Spinal cord (tissue), 10 donors: ENCODE measurements around the gene XPNPEP1. TPM values are rescaled to one million over a fixed set of nuclear protein-coding genes. Genes with fewer than 3 reads are reported as not detected.

ENCODE experiments used
- DNase-seq, 6 donors: peaks; one replicate each; pipeline versions ENCODE4 v3.0.0 to v3.0.0-alpha.2; 2013 to 2015; ENCODE audit warnings: low spot score in 6 of 6, low read depth in 4 of 6
- H3K27ac ChIP-seq: one replicate; pipeline ENCODE4 v1.5.1; 2013; ENCODE audit warnings: low read depth, low read length, control low read depth
- H3K27me3 ChIP-seq: one replicate; pipeline ENCODE4 v1.6.1; 2013; ENCODE audit warnings: low read length; ENCODE audit not compliant: control insufficient read depth, insufficient read depth
- H3K36me3 ChIP-seq: one replicate; pipeline ENCODE4 v1.6.1; 2013; ENCODE audit warnings: low read length; ENCODE audit not compliant: control insufficient read depth, insufficient read depth
- H3K4me1 ChIP-seq: one replicate; pipeline ENCODE4 v1.6.1; 2013; ENCODE audit warnings: low read length; ENCODE audit not compliant: control insufficient read depth, insufficient read depth
- H3K4me3 ChIP-seq: one replicate; pipeline ENCODE4 v1.5.1; 2013; ENCODE audit warnings: low read depth, low read length, control low read depth
- H3K9me3 ChIP-seq: one replicate; pipeline ENCODE4 v1.6.1; 2013; ENCODE audit warnings: low read length; ENCODE audit not compliant: control insufficient read depth, insufficient read depth
- WGBS: methylation state at CpG from one replicate; pipeline ENCODE4 v1.1.5; 2013; ENCODE audit warnings: missing lambda C conversion rate; ENCODE audit not compliant: insufficient coverage; 5-methylcytosine and 5-hydroxymethylcytosine counted together
- polyA plus RNA-seq, 2 donors: library from polyadenylated mRNA; unstranded; fragments of 120-200 nt; gene quantifications; one replicate each; pipeline ENCODE4 v1.2.1, GENCODE V29; 2013; ENCODE audit not compliant: insufficient read length in 2 of 2
- total RNA-seq, 2 donors: library from RNA; depleted of rRNA in 1 of 2; stranded (reverse); fragments of 120-200 nt in 1 of 2; fragments of >200 nt in 1 of 2; gene quantifications; one replicate each; pipeline versions ENCODE4 v1.2.3 to v1.2.4, GENCODE V29; 2013 to 2014
- donor health status: healthy.

XPNPEP1 gene
- total and polyA plus RNA-seq, 4 donors = 80.6 to 145 (median 95.7) TPM

GRCh38 chr10:109875828-109876821 is 47.2 kb downstream of the XPNPEP1 start:
- WGBS = 96% methylated on average over 4 of the region's 8 CpGs
- no peak for DNase-seq
- Histone ChIP-seq H3K27me3 (no peaks in the 10 kb centered on the region), H3K36me3 (peaks cover 42% of the 10 kb centered on the region), H3K4me1 (peaks cover under 1% of the 10 kb centered on the region), H3K4me3 (no peak overlapping the region), H3K27ac (no peak overlapping the region), H3K9me3 (no peaks in the 10 kb centered on the region)

- H3K9me3 ChIP-seq = no peaks in the 10 kb centered on the region
- no peak for DNase-seq
- H3K4me3 ChIP-seq = no peak overlapping the region
- no peak overlapping the region for H3K27ac ChIP-seq
- WGBS = 88% methylated on average over 3 of the region's 7 CpGs
- peaks cover 34% of the 10 kb centered on the region for H3K36me3 ChIP-seq
- no peaks in the 10 kb centered on the region for H3K27me3 ChIP-seq
- H3K4me1 ChIP-seq = no peaks in the 10 kb centered on the region
Observed at GRCh38 chr10:109875151-109875568, 48.2 kb downstream of the XPNPEP1 start.

DNA sequence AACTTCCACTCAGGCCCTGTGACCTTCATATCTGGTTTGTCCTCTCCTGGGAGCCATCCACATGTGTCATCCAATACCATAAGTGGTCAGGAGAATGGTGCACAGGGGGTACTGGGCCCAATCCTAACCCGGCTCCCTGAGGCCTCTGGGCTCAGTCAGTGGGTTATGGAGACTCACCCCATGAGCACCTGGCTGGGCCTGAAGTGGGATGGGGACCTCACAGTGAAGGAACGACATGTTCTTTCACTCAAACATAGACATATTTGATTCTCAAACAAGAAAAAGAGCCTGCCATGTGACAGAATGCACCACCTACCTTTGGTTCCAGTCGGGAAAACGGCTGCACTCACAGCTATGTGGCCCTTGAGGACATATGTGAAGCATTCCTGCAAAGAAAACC is 51.8 kb downstream of the XPNPEP1 start:
- no peak overlapping the region for H3K27ac ChIP-seq
- H3K36me3 ChIP-seq = peaks cover 39% of the 10 kb centered on the region
- H3K27me3 ChIP-seq = no peaks in the 10 kb centered on the region
- no peak overlapping the region for H3K4me3 ChIP-seq
- 93% methylated on average over 3 of the region's 4 CpGs for WGBS
- peaks cover under 1% of the 10 kb centered on the region for H3K4me1 ChIP-seq
- H3K9me3 ChIP-seq = no peaks in the 10 kb centered on the region
- no peak for DNase-seq

DNA sequence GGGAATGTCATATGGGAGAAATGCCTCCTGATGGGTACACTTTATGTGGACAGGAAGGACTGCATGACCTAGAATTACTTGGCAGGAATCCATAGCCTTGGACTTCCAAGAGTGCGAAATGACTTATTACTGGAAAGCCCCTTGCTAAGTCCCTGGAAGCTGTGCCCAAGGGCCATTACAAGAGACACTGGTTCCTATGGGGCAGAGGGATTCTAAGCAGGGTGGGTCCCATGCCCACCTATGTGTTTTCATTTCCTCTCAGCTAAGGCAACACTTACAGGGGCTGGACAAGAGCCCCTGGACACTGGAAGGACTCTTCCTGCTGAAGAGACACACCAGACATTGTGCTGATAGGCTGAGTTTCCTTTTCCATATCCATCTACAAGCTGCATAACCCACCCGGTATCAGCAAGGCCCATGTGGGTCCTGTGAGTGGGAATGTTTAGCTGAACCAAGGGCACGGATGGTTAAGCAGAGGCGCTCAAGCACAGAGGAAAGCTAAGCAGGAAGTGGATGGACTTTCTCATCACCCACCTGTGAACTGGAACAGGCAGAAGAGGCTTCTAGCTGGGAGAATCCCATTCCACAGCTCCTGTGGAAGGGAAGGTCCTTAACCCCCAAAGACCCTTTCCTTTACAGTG is 56.2 kb downstream of the XPNPEP1 start:
- Histone ChIP-seq H3K4me1 (peaks cover 5% of the 10 kb centered on the region), H3K27me3 (no peaks in the 10 kb centered on the region), H3K27ac (no peak overlapping the region), H3K36me3 (peaks cover 42% of the 10 kb centered on the region), H3K9me3 (peaks cover 2% of the 10 kb centered on the region), H3K4me3 (no peak overlapping the region)
- 100% methylated on average over 1 of the region's 4 CpGs for WGBS
- DNase-seq = no peak

DNA sequence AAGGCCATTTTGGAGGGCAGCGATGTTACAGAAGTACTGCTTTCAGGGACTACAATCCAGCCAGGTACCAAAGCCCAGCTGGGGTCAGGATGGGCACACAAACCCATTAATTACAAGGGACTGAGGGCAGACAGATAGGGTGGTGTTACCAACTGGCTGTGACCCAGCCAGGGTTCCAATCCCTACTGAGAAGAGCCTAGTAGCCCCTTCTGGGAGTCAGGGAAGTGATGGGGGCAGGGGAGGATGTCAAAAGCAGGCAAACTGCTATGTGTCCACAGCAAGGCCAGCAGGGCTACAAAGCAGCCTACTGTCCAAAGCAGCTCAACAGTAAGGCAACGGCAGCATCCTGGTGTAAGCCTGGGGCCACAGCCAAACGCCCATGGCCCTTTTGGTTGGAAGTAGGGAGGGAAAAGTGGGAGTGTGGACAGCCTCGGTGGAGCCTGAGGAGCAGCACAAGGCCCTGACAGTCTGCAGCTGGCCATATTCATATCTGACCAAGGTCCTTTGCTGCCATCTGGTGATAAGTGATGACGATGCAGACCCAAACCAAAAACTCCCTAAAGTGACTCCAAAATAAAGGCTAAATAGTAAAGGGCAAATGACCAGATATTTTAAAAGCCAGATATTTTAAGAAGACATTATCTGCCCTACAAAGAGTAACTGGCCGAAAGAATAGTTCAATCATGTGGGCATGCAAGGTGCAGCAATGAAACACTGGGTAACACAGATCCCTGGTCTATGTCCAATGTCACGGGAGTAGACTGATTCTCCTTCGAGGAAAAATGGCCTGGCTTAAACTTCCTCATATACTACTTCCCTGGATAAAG is 56.9 kb downstream of the XPNPEP1 start:
- H3K4me1 ChIP-seq = peaks cover 5% of the 10 kb centered on the region
- H3K4me3 ChIP-seq = no peak overlapping the region
- H3K27me3 ChIP-seq = no peaks in the 10 kb centered on the region
- peaks cover 39% of the 10 kb centered on the region for H3K36me3 ChIP-seq
- no peak overlapping the region for H3K27ac ChIP-seq
- H3K9me3 ChIP-seq = peaks cover 2% of the 10 kb centered on the region
- 78% methylated on average over 4 of the region's 8 CpGs for WGBS
- peak in 2 of 6 donors; percentile 44 to 86 for DNase-seq

- no peaks in the 10 kb centered on the region for H3K27me3 ChIP-seq
- no peak for DNase-seq
- WGBS = no CpG with 5 or more reads among the region's 2 CpGs
- H3K36me3 ChIP-seq = peaks cover 27% of the 10 kb centered on the region
- H3K27ac ChIP-seq = no peak overlapping the region
- peaks cover 2% of the 10 kb centered on the region for H3K9me3 ChIP-seq
- no peak overlapping the region for H3K4me3 ChIP-seq
- H3K4me1 ChIP-seq = peaks cover 5% of the 10 kb centered on the region
Observed at GRCh38 chr10:109863775-109864174, 59.5 kb downstream of the XPNPEP1 start.

DNA sequence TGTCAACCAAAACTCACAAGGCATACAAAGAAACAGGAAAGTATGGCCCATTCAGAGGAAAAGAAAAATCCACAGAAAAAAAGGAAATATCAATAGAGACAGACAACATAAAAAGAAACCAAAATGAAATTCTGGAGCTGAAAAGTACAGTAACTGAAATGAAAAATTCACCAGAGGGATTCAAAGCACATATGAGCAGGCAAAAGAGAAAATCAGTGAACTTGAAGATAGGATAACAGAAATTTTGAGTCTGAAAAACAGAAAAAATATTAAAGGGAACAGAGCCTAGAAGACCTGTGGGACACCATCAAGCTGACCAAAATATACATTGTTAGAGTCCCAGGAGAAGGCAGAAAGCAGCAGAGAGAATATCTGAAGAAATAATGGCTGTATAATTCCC is 60.6 kb downstream of the XPNPEP1 start:
- DNase-seq = no peak
- Histone ChIP-seq H3K4me1 (peaks cover 5% of the 10 kb centered on the region), H3K36me3 (peaks cover 22% of the 10 kb centered on the region), H3K4me3 (no peak overlapping the region), H3K27ac (no peak overlapping the region), H3K9me3 (peaks cover 2% of the 10 kb centered on the region), H3K27me3 (no peaks in the 10 kb centered on the region)

DNA sequence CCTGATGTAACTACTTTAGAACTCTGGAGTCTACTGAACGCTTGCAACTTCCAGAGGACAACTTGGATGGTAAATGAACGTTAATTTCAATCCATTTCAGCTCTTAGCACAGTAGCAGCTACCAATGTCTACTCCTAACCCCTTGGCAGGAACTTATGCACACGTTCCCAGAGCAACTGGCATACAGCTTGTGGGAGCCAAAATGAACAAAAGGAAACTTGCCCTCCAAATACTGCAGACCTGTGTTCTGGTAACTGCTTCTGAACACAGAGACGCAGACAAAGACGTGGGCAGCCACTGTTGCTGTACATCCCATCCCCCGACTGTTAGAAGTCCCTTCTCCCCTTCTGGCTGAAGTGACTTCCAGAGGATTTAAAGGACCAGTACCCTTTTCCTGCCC is 61.3 kb downstream of the XPNPEP1 start:
- DNase-seq = peak in 3 of 6 donors; percentile 39 to 60 (median 58)
- no peak overlapping the region for H3K27ac ChIP-seq
- WGBS = 28% methylated on average over 4 of the region's 6 CpGs
- peaks cover 2% of the 10 kb centered on the region for H3K9me3 ChIP-seq
- H3K27me3 ChIP-seq = no peaks in the 10 kb centered on the region
- H3K4me3 ChIP-seq = no peak overlapping the region
- peaks cover 16% of the 10 kb centered on the region for H3K36me3 ChIP-seq
- H3K4me1 ChIP-seq = peaks cover 5% of the 10 kb centered on the region

- DNase-seq = no peak
- Histone ChIP-seq H3K9me3 (peaks cover 2% of the 10 kb centered on the region), H3K27ac (no peak overlapping the region), H3K4me3 (no peak overlapping the region), H3K36me3 (peaks cover 12% of the 10 kb centered on the region), H3K4me1 (peaks cover under 1% of the 10 kb centered on the region), H3K27me3 (no peaks in the 10 kb centered on the region)
- 94% methylated on average over 3 of the region's 4 CpGs for WGBS
Observed at GRCh38 chr10:109861081-109861480, 62.2 kb downstream of the XPNPEP1 start.
